Measurements from ENCODE around the gene RAB11B. TPM values are rescaled to one million over a fixed set of nuclear protein-coding genes. Genes with fewer than 3 reads are reported as not detected.

The RAB11B gene
- total and polyA plus RNA-seq, 10 of the 15 experiments (the other 5 are each of a cell fraction or from before 2014, with no cell fraction given) = 0.92 to 82.5 (median 17.9) TPM

DNA sequence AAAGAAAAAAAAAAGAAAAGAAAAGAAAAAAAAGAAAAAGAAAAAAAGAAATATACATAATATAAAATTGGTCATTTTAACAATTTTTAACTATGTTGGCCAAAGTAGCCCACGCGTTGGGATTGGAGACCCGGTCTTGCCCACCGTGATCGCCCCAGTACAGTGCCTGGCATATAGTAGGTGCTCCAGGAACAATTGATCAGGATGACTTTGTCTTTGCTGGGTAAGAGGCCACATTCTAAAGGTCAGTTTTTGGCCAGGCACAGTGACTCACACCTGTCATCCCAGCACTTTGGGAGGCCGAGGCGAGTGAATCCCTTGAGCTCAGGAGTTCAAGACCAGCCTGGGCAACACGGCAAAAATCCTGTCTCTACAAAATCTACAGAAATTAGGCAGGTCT is 30.0 kb upstream of the RAB11B start:
- ATAC-seq = no peak
- no peaks in the 10 kb centered on the region for H4K20me1 ChIP-seq (ENCODE audit: control insufficient read depth, insufficient read depth)
- no peak overlapping the region for H3K4me3 ChIP-seq
- no peaks in the 10 kb centered on the region for H3K79me2 ChIP-seq (ENCODE audit: control insufficient read depth, insufficient read depth, low read length)
- no peak overlapping the region for H2AFZ ChIP-seq (ENCODE audit: control insufficient read depth, low read depth, low read length)
- RAD21 ChIA-PET (ENCODE audit: unreplicated experiment) = no interaction called here
- SMC1A ChIA-PET (ENCODE audit: uncharacterized antibody, unreplicated experiment) = no interaction called here
- BruUV-seq (replicated peaks) = no TSS peak
- DNase-seq (ENCODE audit: low read depth, low spot score) = no peak
- POLR2A ChIA-PET = no interaction called here
- H3K27me3 ChIP-seq (replicated peaks in 1 of 2; ENCODE audit: control insufficient read depth in 2 of 2, insufficient read depth in 2 of 2, low read length in 1 of 2) = peaks cover 0 to 6% of the 10 kb centered on the region in 2 experiments; a peak in 2 of 4 replicates
- no peak overlapping the region for H3K27ac ChIP-seq (ENCODE audit: control insufficient read depth, insufficient read depth)
- H3K4me2 ChIP-seq (ENCODE audit: control insufficient read depth, insufficient read depth) = no peak overlapping the region
- TF ChIP-seq FOS (IDR thresholded peaks at IDR 0.05; ENCODE audit: borderline replicate concordance, extremely low read depth, insufficient read length) (no peak), TCF7 (IDR thresholded peaks at IDR 0.05; ENCODE audit: borderline replicate concordance) (no peak), YBX1 (IDR thresholded peaks at IDR 0.05) (no peak), CHD4 (IDR thresholded peaks at IDR 0.05) (no peak), TCF3 (IDR thresholded peaks at IDR 0.05; ENCODE audit: borderline replicate concordance, insufficient read depth, low read depth, low read length) (no peak)
- TF ChIP-seq, protein P1, sequence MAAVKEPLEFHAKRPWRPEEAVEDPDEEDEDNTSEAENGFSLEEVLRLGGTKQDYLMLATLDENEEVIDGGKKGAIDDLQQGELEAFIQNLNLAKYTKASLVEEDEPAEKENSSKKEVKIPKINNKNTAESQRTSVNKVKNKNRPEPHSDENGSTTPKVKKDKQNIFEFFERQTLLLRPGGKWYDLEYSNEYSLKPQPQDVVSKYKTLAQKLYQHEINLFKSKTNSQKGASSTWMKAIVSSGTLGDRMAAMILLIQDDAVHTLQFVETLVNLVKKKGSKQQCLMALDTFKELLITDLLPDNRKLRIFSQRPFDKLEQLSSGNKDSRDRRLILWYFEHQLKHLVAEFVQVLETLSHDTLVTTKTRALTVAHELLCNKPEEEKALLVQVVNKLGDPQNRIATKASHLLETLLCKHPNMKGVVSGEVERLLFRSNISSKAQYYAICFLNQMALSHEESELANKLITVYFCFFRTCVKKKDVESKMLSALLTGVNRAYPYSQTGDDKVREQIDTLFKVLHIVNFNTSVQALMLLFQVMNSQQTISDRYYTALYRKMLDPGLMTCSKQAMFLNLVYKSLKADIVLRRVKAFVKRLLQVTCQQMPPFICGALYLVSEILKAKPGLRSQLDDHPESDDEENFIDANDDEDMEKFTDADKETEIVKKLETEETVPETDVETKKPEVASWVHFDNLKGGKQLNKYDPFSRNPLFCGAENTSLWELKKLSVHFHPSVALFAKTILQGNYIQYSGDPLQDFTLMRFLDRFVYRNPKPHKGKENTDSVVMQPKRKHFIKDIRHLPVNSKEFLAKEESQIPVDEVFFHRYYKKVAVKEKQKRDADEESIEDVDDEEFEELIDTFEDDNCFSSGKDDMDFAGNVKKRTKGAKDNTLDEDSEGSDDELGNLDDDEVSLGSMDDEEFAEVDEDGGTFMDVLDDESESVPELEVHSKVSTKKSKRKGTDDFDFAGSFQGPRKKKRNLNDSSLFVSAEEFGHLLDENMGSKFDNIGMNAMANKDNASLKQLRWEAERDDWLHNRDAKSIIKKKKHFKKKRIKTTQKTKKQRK (IDR thresholded peaks at IDR 0.05; ENCODE audit: low read depth, low read length) = no peak
- TF ChIP-seq, protein P2, sequence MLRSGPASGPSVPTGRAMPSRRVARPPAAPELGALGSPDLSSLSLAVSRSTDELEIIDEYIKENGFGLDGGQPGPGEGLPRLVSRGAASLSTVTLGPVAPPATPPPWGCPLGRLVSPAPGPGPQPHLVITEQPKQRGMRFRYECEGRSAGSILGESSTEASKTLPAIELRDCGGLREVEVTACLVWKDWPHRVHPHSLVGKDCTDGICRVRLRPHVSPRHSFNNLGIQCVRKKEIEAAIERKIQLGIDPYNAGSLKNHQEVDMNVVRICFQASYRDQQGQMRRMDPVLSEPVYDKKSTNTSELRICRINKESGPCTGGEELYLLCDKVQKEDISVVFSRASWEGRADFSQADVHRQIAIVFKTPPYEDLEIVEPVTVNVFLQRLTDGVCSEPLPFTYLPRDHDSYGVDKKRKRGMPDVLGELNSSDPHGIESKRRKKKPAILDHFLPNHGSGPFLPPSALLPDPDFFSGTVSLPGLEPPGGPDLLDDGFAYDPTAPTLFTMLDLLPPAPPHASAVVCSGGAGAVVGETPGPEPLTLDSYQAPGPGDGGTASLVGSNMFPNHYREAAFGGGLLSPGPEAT (IDR thresholded peaks at IDR 0.05; ENCODE audit: low read depth) = no peak
- WGBS (ENCODE audit: insufficient coverage, insufficient replicate concordance, low lambda C conversion rate, missing lambda C conversion rate) = 77% methylated on average over 8 of the region's 8 CpGs
- intact Hi-C loops (cut with micrococcal nuclease; ENCODE audit: unreplicated experiment) = no loop called here
- no peak overlapping the region for H3K9ac ChIP-seq (ENCODE audit: control insufficient read depth, insufficient read depth, low read length)
- FAIRE-seq = no peak
- in situ Hi-C loops (cut with MboI) = no loop called here
- H3K36me3 ChIP-seq (ENCODE audit: control insufficient read depth in 2 of 2, insufficient read depth in 2 of 2, low read length in 1 of 2) = no peaks in the 10 kb centered on the region
- no peaks in the 10 kb centered on the region; the same call in 2 of the 3 replicates for H3K9me3 ChIP-seq (replicated peaks; ENCODE audit: control insufficient read depth, insufficient read depth, low read length)
- H3K4me1 ChIP-seq (ENCODE audit: control insufficient read depth, insufficient read depth, low read length) = no peaks in the 10 kb centered on the region
- CTCF ChIA-PET = interaction anchor here (0.6 kb wide), 1 partner anchor 39 kb away, joined by 3 read pairs; no protein-coding TSS in a partner anchor
